Retinal pigment epithelial cell (primary cell): ENCODE data around the gene MC1R.

Source experiments
- DNase-seq: peaks from one replicate; pipeline ENCODE4 v3.0.0-alpha.2; 2010; ENCODE audit warnings: low read depth
- H3K4me3 ChIP-seq: 2 replicates; pipeline ENCODE4 v1.5.1; 2011; ENCODE audit warnings: mild to moderate bottlenecking, low read length, control low read depth, moderate library complexity
- CTCF ChIP-seq: conservative IDR thresholded peaks from 2 replicates; pipeline ENCODE4 v1.5.1; 2011; ENCODE audit warnings: low read depth, low read length, control low read depth, inconsistent platforms

The MC1R gene

GRCh38 chr16:89898201-89898967 is 20.3 kb upstream of the MC1R start:
- no peak for DNase-seq
- no peak for TF ChIP-seq CTCF
- H3K4me3 ChIP-seq = no peak overlapping the region

DNA sequence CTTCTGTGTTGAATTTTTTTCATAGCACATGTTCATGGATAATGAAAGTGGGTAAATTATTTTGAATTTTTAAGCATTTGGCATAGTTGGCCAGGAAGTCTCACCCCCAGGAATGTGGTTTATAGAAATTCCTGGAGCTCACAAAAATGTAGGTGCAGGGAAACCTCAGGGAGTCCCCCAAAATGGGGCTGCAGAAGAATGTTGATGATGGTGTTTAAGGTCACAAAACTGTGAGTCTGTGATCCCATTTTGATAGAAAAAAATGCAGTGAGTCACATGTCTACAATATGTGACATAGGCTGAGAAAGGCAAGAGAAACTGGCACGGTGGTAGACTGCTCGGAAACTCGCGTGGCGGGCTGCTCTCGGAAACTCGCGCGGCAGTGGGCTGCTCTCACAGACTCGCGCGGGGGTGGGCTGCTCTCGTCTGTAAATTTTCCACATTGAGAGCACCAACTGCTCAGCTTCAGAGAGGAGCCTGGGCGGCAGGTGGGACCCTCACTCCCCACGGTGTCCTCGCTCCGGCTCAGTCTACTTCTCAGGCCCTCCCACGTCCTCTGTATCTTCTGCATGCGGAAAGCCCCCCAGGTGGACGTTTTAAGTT is 18.7 kb upstream of the MC1R start:
- DNase-seq = no peak
- TF ChIP-seq CTCF = no peak
- no peak overlapping the region for H3K4me3 ChIP-seq

GRCh38 chr16:89900885-89901284 is 17.8 kb upstream of the MC1R start:
- no peak for TF ChIP-seq CTCF
- DNase-seq = no peak
- no peak overlapping the region for H3K4me3 ChIP-seq

GRCh38 chr16:89902980-89903379 is 15.7 kb upstream of the MC1R start:
- DNase-seq = no peak
- TF ChIP-seq CTCF = no peak
- H3K4me3 ChIP-seq = no peak overlapping the region

- no peak overlapping the region for H3K4me3 ChIP-seq
- no peak for DNase-seq
- TF ChIP-seq CTCF = no peak
These were observed 14.7 kb upstream of the MC1R start for GRCh38 chr16:89903908-89904515.

- TF ChIP-seq CTCF = no peak
- H3K4me3 ChIP-seq = no peak overlapping the region
- no peak for DNase-seq
These were observed 13.8 kb upstream of the MC1R start for GRCh38 chr16:89904606-89905510.
